HG03039 (cell line): ENCODE data around the gene HJV.

Experiments
- ATAC-seq: cut with Tn5 transposase; IDR thresholded peaks from one replicate; pipeline ENCODE4 v1.9.1; 2021; ENCODE audit warnings: mild to moderate bottlenecking, moderate library complexity; ENCODE audit not compliant: unreplicated experiment

Gene HJV

DNA sequence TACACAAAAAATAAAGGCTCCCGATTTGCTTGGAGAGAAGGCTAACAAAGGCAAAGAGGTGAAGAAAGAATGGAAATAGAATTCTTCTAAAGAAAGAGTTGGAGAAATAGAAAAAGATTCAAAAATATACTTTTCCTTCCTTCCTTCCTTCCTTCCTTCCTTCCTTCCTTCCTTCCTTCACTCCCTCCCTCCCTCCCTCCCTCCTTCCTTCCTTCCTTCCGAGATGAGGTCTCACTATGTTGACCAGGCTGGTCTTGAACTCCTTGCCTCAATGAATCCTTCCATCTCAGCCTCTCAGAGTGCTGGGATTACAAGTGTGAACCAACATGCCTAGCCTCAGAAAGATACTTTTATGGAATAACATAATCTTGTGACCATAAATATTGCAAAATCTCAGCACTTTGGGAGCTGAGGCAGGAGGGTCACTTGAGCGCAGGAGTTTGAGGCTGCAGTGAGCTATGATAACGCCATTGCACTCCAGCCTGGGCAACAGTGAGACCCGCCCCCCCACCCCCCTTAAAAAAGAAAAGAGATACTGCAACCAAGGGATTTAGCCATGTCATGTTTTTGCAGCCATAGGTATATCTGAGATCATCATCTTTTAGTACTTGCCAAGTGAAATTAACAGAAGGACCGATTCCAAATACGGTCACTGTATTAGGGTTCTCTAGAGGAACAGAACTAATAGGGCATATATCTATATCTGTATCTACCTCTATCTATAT, 1.0 kb upstream of the HJV start:
- no peak for ATAC-seq

GRCh38 chr1:146021050-146021445, 487 bp downstream of the HJV start:
- no peak for ATAC-seq

- no peak for ATAC-seq
These were observed 1.2 kb downstream of the HJV start for GRCh38 chr1:146020058-146021049.

- ATAC-seq = no peak
These were observed 2.1 kb downstream of the HJV start for GRCh38 chr1:146019231-146020057.

DNA sequence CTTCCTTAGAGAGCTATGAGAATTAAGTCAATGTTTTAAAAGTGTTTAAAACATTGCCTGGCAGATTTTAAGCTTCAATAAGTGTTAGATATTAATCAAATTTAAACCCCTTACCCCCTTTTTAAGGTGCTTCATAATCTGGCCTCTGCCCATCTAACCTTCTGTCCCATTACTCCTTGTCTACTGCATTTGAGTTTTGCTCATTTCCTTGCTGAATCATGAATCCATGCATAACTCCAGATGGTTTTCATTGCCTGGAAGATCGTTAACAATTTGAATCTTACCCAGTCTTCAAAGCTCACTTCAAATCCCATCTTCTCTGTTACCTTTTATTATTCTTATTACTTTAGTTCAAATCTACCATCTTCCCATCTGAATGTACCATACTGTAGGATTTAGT, 4.6 kb downstream of the HJV start:
- ATAC-seq = no peak

GRCh38 chr1:146013559-146013922, 8.0 kb downstream of the HJV start:
- ATAC-seq = no peak

- ATAC-seq = no peak
These were observed 8.6 kb downstream of the HJV start for GRCh38 chr1:146012703-146013558.

GRCh38 chr1:146010126-146010738, 11.3 kb downstream of the HJV start:
- no peak for ATAC-seq

- no peak for ATAC-seq
These were observed 13.9 kb downstream of the HJV start for GRCh38 chr1:146007489-146008133.

- no peak for ATAC-seq
These were observed 19.8 kb downstream of the HJV start for GRCh38 chr1:146001709-146002108.

DNA sequence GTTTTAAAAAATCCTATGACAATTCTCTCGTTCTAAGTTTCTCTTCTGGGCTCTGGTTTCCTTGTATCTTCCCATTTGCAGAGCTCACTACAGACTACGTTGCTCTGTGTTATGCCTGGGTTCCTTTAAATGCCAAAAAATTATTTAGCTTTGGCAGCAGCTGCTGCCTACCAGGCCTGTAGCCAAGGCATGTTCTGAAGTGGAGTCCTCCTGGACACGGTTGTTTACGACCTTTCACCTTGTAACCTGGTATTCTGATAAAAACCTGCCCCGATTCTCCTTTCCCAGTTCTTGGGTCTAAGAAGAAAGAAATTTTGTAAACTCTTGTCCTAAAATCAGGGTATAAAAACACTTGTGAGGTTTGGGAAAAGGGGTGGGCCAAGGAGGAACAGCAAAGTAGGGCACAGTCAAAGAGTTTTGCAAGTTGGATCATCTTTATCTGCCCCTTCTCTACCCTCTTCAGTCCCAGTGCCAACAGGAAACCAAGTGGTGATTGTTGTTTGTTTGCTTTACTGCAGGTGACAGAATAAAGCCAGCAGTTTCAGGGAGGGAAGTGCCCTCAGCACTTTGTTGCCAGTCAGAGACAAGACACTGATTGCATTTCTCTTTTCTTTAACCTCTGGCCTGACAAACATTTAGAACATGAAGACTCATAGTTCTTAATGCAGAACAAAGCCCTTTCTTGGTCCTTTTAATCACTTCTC, 22.1 kb downstream of the HJV start:
- no peak for ATAC-seq

- ATAC-seq = no peak
These were observed 23.9 kb downstream of the HJV start for GRCh38 chr1:145997718-145998023.

DNA sequence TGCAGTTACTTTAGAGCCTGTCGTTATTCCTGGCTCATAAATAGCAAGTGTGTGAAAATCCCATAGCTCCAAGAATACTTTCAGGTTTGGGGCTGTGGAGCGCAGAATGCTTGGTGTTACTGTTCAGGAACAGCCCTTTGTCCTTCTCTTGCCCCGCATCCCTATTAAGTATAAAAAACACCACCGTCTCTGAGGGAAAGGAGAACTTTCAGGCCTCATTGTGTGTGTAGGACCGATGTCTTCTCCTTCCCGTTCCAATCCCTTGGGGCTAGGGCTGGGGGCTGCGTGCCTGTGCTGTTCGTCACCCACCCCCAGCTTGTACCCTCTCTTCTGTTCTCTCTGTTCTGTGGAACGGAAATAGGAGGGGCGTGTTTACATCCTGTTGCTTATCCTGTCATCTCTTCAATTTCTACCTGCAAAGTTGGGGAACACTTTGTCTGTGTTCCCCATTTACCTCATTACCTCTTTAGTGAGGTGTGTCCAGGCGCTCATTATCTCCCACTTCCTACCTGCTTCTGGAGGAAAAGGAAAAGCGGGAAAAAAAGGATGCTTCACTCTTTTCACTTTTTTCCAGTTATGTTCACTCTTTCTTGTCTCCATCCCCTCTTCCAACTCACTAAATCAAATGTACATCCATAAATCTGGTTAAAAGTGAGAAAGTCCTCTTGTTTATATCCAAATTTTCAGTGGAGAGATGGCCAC, 24.4 kb downstream of the HJV start:
- peak; percentile 29 for ATAC-seq

- ATAC-seq = peak; percentile 87
These were observed 25.0 kb downstream of the HJV start, which contains the start of gene TXNIP for GRCh38 chr1:145996433-145997015. TXNIP (minus strand) TSS chr1:145996579; CDS start chr1:145996266, 313 bp downstream.

DNA sequence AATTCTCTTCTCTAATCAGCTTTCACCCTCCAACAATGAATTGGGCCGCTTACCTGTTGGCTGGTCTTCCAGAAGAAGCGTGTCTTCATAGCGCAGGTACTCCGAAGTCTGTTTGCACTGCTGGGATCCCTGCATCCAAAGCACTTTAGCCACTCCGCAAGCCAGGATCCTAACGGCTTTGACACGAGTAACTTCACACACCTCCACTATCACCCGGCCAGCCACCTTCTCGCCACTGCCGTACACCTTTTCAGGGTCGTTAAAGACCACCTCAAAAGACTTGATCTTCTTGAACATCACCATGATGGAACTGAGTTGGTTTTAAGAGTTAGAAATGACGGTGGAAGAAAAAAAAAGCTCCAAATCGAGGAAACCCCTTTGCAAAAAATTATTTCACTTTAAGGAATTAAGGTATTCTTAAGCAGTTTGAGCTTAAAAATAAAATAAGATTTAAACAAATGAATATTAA, 25.5 kb downstream of the HJV start:
- ATAC-seq = no peak

DNA sequence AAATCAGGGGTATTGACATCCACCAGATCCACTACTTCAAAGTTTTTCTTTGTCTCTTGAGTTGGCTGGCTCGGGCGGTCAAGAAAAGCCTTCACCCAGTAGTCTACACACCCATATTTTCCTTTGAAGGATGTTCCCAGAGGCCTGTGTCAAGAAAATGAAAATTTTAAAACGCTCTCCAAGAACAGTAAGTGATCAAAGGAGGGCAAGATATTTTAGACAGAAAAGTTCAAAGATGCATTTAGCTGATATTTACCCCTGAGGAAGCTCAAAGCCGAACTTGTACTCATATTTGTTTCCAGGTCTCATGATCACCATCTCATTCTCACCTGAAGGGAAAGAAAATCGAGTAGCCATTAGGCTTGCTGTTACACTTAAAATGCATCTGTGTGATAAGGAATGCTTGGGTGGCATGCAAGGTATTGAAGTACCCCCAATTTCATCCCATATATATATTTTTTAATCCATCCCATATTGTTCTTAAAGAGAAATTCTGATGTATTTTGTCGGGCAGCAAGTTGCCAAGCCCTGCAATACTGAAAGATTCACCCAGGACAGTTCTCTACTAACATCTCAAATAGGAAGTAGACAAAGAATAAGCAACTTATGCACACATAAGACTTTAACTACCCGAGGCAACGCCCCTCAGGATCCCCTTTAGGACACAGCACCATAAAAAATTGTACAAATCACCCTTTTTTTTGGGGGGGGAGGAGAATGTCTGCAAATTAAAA, 26.2 kb downstream of the HJV start:
- ATAC-seq = no peak
